Liver (tissue), 3 donors: ENCODE data around the gene TEX12.

ENCODE experiments used
- EGR1 ChIP-seq, 2 donors: IDR thresholded peaks; 2 replicates each; pipeline ENCODE4 v1.6.1; 2016 to 2018; ENCODE audit warnings: antibody characterized with exemption in 2 of 2, low read depth in 2 of 2
- FOXA1 ChIP-seq: IDR thresholded peaks from 2 replicates; pipeline ENCODE4 v1.6.1; 2016; ENCODE audit warnings: antibody characterized with exemption
- GABPA ChIP-seq, 2 donors: IDR thresholded peaks in 1 of 2; conservative IDR thresholded peaks in 1 of 2; 2 replicates each; pipeline ENCODE4 v1.6.1; 2016; ENCODE audit warnings: antibody characterized with exemption in 2 of 2, mild to moderate bottlenecking in 1 of 2, moderate library complexity in 1 of 2
- JUND ChIP-seq, 2 donors: IDR thresholded peaks; 2 replicates each; pipeline ENCODE4 v1.6.1; 2016; ENCODE audit warnings: antibody characterized with exemption in 2 of 2
- RXRA ChIP-seq, 2 donors: IDR thresholded peaks; 2 replicates each; pipeline ENCODE4 v1.6.1; 2017 to 2018; ENCODE audit warnings: antibody characterized with exemption in 2 of 2, mild to moderate bottlenecking in 1 of 2
- SP1 ChIP-seq: IDR thresholded peaks from 2 replicates; pipeline ENCODE4 v1.6.1; 2018; ENCODE audit warnings: antibody characterized with exemption, mild to moderate bottlenecking
- YY1 ChIP-seq: IDR thresholded peaks from 2 replicates; pipeline ENCODE4 v1.6.1; 2016; ENCODE audit warnings: antibody characterized with exemption, mild to moderate bottlenecking
- TF ChIP-seq, protein P1 (sequence below): fragments of 150-350 bp; IDR thresholded peaks from 2 replicates; pipeline ENCODE4 v1.5.1; 2017; ENCODE audit warnings: improper control_type of control experiment, low read depth, low read length; ENCODE audit not compliant: missing input control
- TF ChIP-seq, protein P2 (sequence below): IDR thresholded peaks from 2 replicates; pipeline ENCODE4 v1.6.1; 2016; ENCODE audit warnings: antibody characterized with exemption
- TF ChIP-seq, protein P3 (sequence below): IDR thresholded peaks from 2 replicates; pipeline ENCODE4 v1.6.1; 2016; ENCODE audit warnings: antibody characterized with exemption, mild to moderate bottlenecking
- TF ChIP-seq, protein P4 (sequence below): IDR thresholded peaks from 2 replicates; pipeline ENCODE4 v1.6.1; 2016; ENCODE audit warnings: antibody characterized with exemption
- donor health status: healthy.
- donor health status: healthy.

DNA sequence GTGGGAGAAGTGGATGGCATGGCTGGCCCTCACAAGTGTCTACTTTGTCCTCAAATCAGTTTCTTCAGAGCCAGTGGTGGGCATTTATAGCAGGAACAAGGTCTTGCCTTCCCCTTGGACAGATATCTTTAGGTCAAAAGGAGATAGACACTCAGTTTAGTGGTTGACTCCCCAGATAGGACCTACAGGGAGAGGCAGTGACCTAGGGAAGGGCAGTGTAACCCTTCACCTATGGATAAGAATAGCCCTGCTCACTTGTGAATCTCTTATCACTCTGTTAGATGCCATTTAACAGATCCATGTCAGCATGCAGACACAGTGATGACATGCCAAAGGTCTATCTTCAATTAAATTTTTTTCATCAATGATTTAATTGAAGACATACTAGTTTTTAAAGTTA is 19.1 kb downstream of the TEX12 start:
- TF ChIP-seq, protein P1, sequence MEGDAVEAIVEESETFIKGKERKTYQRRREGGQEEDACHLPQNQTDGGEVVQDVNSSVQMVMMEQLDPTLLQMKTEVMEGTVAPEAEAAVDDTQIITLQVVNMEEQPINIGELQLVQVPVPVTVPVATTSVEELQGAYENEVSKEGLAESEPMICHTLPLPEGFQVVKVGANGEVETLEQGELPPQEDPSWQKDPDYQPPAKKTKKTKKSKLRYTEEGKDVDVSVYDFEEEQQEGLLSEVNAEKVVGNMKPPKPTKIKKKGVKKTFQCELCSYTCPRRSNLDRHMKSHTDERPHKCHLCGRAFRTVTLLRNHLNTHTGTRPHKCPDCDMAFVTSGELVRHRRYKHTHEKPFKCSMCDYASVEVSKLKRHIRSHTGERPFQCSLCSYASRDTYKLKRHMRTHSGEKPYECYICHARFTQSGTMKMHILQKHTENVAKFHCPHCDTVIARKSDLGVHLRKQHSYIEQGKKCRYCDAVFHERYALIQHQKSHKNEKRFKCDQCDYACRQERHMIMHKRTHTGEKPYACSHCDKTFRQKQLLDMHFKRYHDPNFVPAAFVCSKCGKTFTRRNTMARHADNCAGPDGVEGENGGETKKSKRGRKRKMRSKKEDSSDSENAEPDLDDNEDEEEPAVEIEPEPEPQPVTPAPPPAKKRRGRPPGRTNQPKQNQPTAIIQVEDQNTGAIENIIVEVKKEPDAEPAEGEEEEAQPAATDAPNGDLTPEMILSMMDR, result no peak
- TF ChIP-seq RXRA (IDR thresholded peaks at IDR 0.05) (no peak), SP1 (no peak), EGR1 (IDR thresholded peaks at IDR 0.05; ENCODE audit: low read depth in 2 of 2) (no peak), JUND (IDR thresholded peaks at IDR 0.05) (no peak), FOXA1 (no peak), YY1 (no peak), GABPA (IDR thresholded peaks at IDR 0.05 in 1 of 2, conservative IDR thresholded peaks at IDR 0.05 in 1 of 2) (no peak)
- TF ChIP-seq, protein P2, sequence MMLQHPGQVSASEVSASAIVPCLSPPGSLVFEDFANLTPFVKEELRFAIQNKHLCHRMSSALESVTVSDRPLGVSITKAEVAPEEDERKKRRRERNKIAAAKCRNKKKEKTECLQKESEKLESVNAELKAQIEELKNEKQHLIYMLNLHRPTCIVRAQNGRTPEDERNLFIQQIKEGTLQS, result no peak
- TF ChIP-seq, protein P3, sequence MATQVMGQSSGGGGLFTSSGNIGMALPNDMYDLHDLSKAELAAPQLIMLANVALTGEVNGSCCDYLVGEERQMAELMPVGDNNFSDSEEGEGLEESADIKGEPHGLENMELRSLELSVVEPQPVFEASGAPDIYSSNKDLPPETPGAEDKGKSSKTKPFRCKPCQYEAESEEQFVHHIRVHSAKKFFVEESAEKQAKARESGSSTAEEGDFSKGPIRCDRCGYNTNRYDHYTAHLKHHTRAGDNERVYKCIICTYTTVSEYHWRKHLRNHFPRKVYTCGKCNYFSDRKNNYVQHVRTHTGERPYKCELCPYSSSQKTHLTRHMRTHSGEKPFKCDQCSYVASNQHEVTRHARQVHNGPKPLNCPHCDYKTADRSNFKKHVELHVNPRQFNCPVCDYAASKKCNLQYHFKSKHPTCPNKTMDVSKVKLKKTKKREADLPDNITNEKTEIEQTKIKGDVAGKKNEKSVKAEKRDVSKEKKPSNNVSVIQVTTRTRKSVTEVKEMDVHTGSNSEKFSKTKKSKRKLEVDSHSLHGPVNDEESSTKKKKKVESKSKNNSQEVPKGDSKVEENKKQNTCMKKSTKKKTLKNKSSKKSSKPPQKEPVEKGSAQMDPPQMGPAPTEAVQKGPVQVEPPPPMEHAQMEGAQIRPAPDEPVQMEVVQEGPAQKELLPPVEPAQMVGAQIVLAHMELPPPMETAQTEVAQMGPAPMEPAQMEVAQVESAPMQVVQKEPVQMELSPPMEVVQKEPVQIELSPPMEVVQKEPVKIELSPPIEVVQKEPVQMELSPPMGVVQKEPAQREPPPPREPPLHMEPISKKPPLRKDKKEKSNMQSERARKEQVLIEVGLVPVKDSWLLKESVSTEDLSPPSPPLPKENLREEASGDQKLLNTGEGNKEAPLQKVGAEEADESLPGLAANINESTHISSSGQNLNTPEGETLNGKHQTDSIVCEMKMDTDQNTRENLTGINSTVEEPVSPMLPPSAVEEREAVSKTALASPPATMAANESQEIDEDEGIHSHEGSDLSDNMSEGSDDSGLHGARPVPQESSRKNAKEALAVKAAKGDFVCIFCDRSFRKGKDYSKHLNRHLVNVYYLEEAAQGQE, result no peak
- TF ChIP-seq, protein P4, sequence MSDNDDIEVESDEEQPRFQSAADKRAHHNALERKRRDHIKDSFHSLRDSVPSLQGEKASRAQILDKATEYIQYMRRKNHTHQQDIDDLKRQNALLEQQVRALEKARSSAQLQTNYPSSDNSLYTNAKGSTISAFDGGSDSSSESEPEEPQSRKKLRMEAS, result no peak
